Endothelial cell (in vitro differentiated cells): ENCODE results near the gene ROS1. TPM values are rescaled to one million over a fixed set of nuclear protein-coding genes. Genes with fewer than 3 reads are reported as not detected.

Experiments used
- DNase-seq: peaks from one replicate; pipeline ENCODE4 v3.0.0; 2021; ENCODE audit warnings: low spot score
- H3K27ac Mint-ChIP-seq: one replicate; pipeline ENCODE4 v1.8.0; 2021; ENCODE audit warnings: mixed read lengths, inconsistent platforms; ENCODE audit not compliant: unreplicated experiment
- H3K27me3 Mint-ChIP-seq: one replicate; pipeline ENCODE4 v1.8.0; 2021; ENCODE audit warnings: mild to moderate bottlenecking, moderate library complexity, mixed read lengths, inconsistent platforms; ENCODE audit not compliant: unreplicated experiment
- H3K36me3 Mint-ChIP-seq: one replicate; pipeline ENCODE4 v1.8.0; 2021; ENCODE audit warnings: mild to moderate bottlenecking, low read depth, mixed read lengths, inconsistent platforms; ENCODE audit not compliant: unreplicated experiment
- H3K4me1 Mint-ChIP-seq: one replicate; pipeline ENCODE4 v1.8.0; 2021; ENCODE audit warnings: mild to moderate bottlenecking, mixed read lengths, inconsistent platforms; ENCODE audit not compliant: unreplicated experiment
- H3K4me3 Mint-ChIP-seq: one replicate; pipeline ENCODE4 v1.8.0; 2021; ENCODE audit warnings: mild to moderate bottlenecking, mixed read lengths, inconsistent platforms; ENCODE audit not compliant: unreplicated experiment
- H3K9me3 Mint-ChIP-seq: one replicate; pipeline ENCODE4 v1.8.0; 2021; ENCODE audit warnings: mixed read lengths, inconsistent platforms; ENCODE audit not compliant: unreplicated experiment
- total RNA-seq: library from RNA; stranded (reverse); fragmentation: NEBNext Ultra II Directional; extraction: Animal tissue kit (Norgen Biotek cat#: 25700); gene quantifications from one replicate; pipeline ENCODE4 v1.2.1, GENCODE V29; 2021; ENCODE audit not compliant: unreplicated experiment
- TF ChIP-seq, protein P1 (sequence below): fragments of 200-600 bp; sonication (generic); IDR thresholded peaks from one replicate; pipeline ENCODE4 v1.5.0; 2021; ENCODE audit warnings: antibody characterized with exemption; ENCODE audit not compliant: unreplicated experiment

ROS1 gene
- total RNA-seq, 1 donor from 2014 or later = 0.05 TPM

DNA sequence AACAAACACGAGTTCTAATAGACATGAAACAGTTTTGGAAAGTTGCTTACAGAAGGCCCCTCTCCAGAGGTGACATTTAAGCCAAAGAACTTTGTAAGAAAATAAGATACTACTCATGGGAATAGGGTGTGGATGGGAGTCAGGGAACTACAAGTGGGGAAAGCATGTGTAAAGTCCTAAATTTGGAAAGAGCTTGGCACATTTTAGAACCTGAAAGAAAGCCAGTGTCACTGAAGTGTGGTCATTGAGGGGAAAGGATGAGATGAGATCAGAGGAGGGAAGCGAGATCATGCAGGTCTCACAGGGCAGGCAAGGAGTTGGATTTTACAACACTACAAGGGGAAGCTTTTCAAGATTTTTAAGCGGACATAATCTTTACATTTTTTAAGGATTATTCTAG is 122.4 kb downstream of the ROS1 start:
- no peaks in the 10 kb centered on the region for H3K4me1 Mint-ChIP-seq
- no peaks in the 10 kb centered on the region for H3K27me3 Mint-ChIP-seq
- no peak overlapping the region for H3K27ac Mint-ChIP-seq
- DNase-seq = no peak
- TF ChIP-seq, protein P1, sequence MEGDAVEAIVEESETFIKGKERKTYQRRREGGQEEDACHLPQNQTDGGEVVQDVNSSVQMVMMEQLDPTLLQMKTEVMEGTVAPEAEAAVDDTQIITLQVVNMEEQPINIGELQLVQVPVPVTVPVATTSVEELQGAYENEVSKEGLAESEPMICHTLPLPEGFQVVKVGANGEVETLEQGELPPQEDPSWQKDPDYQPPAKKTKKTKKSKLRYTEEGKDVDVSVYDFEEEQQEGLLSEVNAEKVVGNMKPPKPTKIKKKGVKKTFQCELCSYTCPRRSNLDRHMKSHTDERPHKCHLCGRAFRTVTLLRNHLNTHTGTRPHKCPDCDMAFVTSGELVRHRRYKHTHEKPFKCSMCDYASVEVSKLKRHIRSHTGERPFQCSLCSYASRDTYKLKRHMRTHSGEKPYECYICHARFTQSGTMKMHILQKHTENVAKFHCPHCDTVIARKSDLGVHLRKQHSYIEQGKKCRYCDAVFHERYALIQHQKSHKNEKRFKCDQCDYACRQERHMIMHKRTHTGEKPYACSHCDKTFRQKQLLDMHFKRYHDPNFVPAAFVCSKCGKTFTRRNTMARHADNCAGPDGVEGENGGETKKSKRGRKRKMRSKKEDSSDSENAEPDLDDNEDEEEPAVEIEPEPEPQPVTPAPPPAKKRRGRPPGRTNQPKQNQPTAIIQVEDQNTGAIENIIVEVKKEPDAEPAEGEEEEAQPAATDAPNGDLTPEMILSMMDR = no peak
- no peaks in the 10 kb centered on the region for H3K9me3 Mint-ChIP-seq
- no peaks in the 10 kb centered on the region for H3K36me3 Mint-ChIP-seq
- no peak overlapping the region for H3K4me3 Mint-ChIP-seq

DNA sequence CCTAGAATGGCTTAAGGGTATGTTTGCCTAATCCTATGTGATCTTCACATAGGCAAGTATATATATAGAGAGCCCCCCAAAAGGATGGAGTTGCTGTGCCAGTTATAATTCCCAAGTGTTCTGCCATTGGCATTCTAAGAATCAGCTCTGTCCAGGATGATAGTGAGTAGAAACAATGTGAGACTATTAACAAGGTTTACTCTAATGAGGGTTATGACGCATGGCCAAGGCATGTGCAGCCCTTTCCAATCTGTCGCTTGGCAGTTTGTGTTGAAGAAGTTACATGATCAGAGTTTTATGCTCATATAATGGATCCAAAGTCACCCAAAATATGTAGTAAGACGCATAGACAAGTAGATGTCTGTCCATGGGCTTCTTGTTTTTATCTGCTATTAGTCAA is 126.8 kb downstream of the ROS1 start:
- TF ChIP-seq, protein P1 = no peak

DNA sequence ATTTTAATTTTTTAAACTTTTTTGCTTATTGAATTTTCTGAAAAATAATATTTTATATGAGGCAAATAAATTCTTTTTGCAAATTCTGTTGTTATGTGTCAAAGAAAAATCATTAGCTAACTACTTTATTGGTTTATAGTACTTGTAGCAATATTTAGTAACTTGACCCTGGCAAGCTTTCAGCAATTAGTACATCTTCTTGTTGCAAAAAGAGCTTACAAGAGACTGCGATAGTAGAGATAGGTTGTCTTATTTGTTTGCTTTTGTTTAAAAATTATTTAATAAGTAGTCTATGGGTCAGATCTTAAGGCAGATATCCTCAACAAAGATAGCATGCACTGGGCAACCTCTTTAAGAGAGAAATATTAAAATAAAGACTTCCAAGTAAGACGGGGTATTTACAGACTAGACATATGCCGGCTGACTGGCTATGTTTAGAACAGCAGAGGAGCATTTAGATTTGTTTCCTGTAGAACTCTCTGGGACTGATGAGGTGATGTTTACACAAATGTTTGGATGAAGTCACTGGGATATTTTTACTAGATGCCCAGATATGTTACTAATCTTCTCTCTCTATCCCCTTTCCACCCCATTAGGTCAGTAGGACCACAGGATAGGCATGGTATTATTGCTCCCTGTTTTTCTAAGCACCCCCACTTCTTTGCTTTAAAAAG is 135.4 kb downstream of the ROS1 start:
- H3K9me3 Mint-ChIP-seq = no peaks in the 10 kb centered on the region
- no peak for DNase-seq
- H3K4me3 Mint-ChIP-seq = no peak overlapping the region

More for the DNA sequence above, 126.8 kb downstream of the ROS1 start:
- Mint-ChIP-seq H3K4me3 (no peak overlapping the region), H3K27ac (no peak overlapping the region), H3K27me3 (no peaks in the 10 kb centered on the region), H3K36me3 (no peaks in the 10 kb centered on the region), H3K9me3 (no peaks in the 10 kb centered on the region), H3K4me1 (no peaks in the 10 kb centered on the region)
- no peak for DNase-seq

DNA sequence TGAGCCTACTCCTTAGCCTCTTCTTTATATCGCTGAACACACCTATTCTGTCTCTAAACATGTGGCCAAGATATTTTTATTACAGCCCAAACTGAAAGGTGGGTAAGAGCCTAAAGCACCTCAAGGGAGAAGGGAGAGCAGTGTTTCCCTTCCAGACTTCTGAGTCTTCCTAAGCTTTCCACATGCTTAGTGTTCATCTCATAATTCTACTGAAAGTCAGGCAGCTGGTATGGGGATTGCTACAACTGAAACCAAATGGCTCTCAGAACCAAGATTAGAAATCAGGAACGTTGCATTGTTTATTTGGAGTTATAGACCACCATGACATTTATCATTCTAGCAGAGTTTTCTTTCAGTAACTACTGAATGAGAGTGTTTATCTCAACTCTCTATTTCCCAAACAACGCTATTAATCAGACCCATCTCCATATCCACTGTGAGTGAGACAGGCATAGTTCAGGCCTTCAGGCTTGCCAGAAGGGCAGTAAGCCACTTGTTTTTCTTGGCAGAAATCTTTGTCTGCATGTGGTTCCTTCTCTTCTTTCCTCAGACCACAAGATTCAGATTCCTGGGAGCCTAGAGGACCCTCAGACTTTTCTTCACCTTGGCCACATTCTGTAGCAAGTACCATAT is 137.5 kb downstream of the ROS1 start:
- TF ChIP-seq, protein P1 = no peak
- Mint-ChIP-seq H3K27me3 (peaks cover 2% of the 10 kb centered on the region), H3K4me3 (no peak overlapping the region), H3K4me1 (no peaks in the 10 kb centered on the region), H3K27ac (no peak overlapping the region), H3K36me3 (no peaks in the 10 kb centered on the region), H3K9me3 (no peaks in the 10 kb centered on the region)
- DNase-seq = no peak

More for the DNA sequence above, 135.4 kb downstream of the ROS1 start:
- H3K4me1 Mint-ChIP-seq = no peaks in the 10 kb centered on the region
- H3K36me3 Mint-ChIP-seq = no peaks in the 10 kb centered on the region
- H3K27ac Mint-ChIP-seq = no peak overlapping the region
- H3K27me3 Mint-ChIP-seq = peaks cover 2% of the 10 kb centered on the region
- TF ChIP-seq, protein P1 = no peak

DNA sequence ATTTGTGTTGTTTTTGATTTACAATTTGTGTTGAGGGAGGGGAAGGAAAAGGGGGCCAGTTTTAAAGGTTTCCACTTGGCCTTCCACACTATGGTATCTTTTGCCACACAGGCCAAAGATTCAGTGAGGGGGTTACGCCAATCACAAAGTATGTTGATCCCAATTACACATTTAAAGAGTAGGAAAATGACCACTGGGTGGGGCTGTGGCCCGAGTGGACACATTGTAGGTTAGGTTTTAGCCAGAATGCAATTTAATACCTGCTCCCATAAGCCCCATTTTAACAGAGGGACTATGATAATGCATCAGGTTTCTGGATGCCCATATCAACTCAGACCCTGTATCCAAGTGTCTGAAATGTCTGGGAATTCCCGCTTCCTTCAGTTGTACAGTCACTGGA is 144.8 kb downstream of the ROS1 start:
- Mint-ChIP-seq H3K4me1 (peaks cover 22% of the 10 kb centered on the region), H3K27ac (no peak overlapping the region), H3K27me3 (no peaks in the 10 kb centered on the region), H3K9me3 (no peaks in the 10 kb centered on the region), H3K36me3 (no peaks in the 10 kb centered on the region), H3K4me3 (no peak overlapping the region)
- no peak for DNase-seq
- TF ChIP-seq, protein P1 = no peak
